GM23338 (cell line): ENCODE measurements around the gene DHDDS. TPM values are rescaled to one million over a fixed set of nuclear protein-coding genes. Genes with fewer than 3 reads are reported as not detected.

ENCODE experiments used
- ATAC-seq: fragments of 200-7000 bp; cut with Tn5 transposase; 3 replicates; pipeline ENCODE4 v1.9.1; 2020
- DNase-seq: peaks from one replicate; pipeline ENCODE4 v3.0.0-alpha.2; 2015; ENCODE audit warnings: low spot score
- H2AFZ ChIP-seq: fragments of 200-600 bp; sonication (generic); 2 replicates; pipeline ENCODE4 v1.8.0; 2016; ENCODE audit warnings: antibody characterized with exemption, mild to moderate bottlenecking, moderate library complexity
- H3F3A ChIP-seq: fragments of 200-600 bp; sonication (generic); replicated peaks from 2 replicates; pipeline ENCODE4 v1.8.0; 2017; ENCODE audit warnings: antibody characterized with exemption, mixed run types, low read depth
- H3K27ac ChIP-seq: fragments of 200-600 bp; sonication (generic); 2 replicates; pipeline ENCODE4 v1.6.1; 2016; ENCODE audit warnings: low read depth
- H3K27me3 ChIP-seq: fragments of 200-600 bp; sonication (generic); 2 replicates; pipeline ENCODE4 v1.8.0; 2016; ENCODE audit warnings: mild to moderate bottlenecking, mixed run types, moderate library complexity; ENCODE audit not compliant: insufficient read depth
- H3K36me3 ChIP-seq: fragments of 200-600 bp; sonication (generic); 2 replicates; pipeline ENCODE4 v1.8.0; 2016; ENCODE audit warnings: mild to moderate bottlenecking; ENCODE audit not compliant: insufficient read depth
- H3K4me1 ChIP-seq: fragments of 200-600 bp; sonication (generic); 2 replicates; pipeline ENCODE4 v1.8.0; 2016; ENCODE audit warnings: mild to moderate bottlenecking, moderate library complexity; ENCODE audit not compliant: insufficient read depth
- H3K4me2 ChIP-seq: fragments of 200-600 bp; sonication (generic); 2 replicates; pipeline ENCODE4 v1.7.1; 2017; ENCODE audit warnings: mixed run types
- H3K4me3 ChIP-seq: fragments of 200-600 bp; sonication (generic); 2 replicates; pipeline ENCODE4 v1.6.1; 2016; ENCODE audit warnings: mixed run types
- H3K79me2 ChIP-seq: fragments of 200-600 bp; sonication (generic); replicated peaks from 2 replicates; pipeline ENCODE4 v1.8.0; 2017; ENCODE audit warnings: mild to moderate bottlenecking; ENCODE audit not compliant: insufficient read depth
- H3K9me2 ChIP-seq: fragments of 200-600 bp; sonication (generic); 2 replicates; pipeline ENCODE4 v1.8.0; 2017; ENCODE audit not compliant: insufficient read depth
- H4K20me1 ChIP-seq: fragments of 200-600 bp; sonication (generic); replicated peaks from 2 replicates; pipeline ENCODE4 v1.8.0; 2017; ENCODE audit warnings: mild to moderate bottlenecking; ENCODE audit not compliant: insufficient read depth
- H3K27ac Mint-ChIP-seq: 2 replicates; pipeline ENCODE4 v1.8.0; 2020; ENCODE audit warnings: inconsistent platforms, mild to moderate bottlenecking, moderate library complexity, mixed read lengths
- H3K27me3 Mint-ChIP-seq: 3 replicates; pipeline ENCODE4 v1.8.0; 2022; ENCODE audit warnings: low read depth, mild to moderate bottlenecking, moderate library complexity, mixed read lengths, inconsistent platforms; ENCODE audit not compliant: insufficient read depth, poor library complexity
- H3K36me3 Mint-ChIP-seq: 3 replicates; pipeline ENCODE4 v1.8.0; 2021; ENCODE audit warnings: low read depth, mild to moderate bottlenecking, inconsistent platforms, moderate library complexity, mixed read lengths
- H3K4me1 Mint-ChIP-seq: 3 replicates; pipeline ENCODE4 v1.8.0; 2020; ENCODE audit warnings: mild to moderate bottlenecking, inconsistent platforms, mixed read lengths
- H3K4me3 Mint-ChIP-seq: 3 replicates; pipeline ENCODE4 v1.8.0; 2021; ENCODE audit warnings: moderate library complexity, mild to moderate bottlenecking, inconsistent platforms, mixed read lengths
- H3K9me3 Mint-ChIP-seq: 3 replicates; pipeline ENCODE4 v1.8.0; 2020; ENCODE audit warnings: moderate library complexity, mild to moderate bottlenecking, inconsistent platforms, mixed read lengths
- CREB1 ChIP-seq: fragments of 250-450 bp; sonication (Bioruptor Pico); IDR thresholded peaks from 2 replicates; pipeline ENCODE4 v1.5.0; 2020; ENCODE audit warnings: low read depth, mild to moderate bottlenecking, moderate library complexity
- EZH2 ChIP-seq: fragments of 200-600 bp; sonication (generic); IDR thresholded peaks from one replicate; pipeline ENCODE4 v1.8.0; 2017; ENCODE audit warnings: antibody characterized with exemption, mild to moderate bottlenecking, low read depth; ENCODE audit not compliant: unreplicated experiment
- EZH2phosphoT487 ChIP-seq: fragments of 200-600 bp; sonication (generic); IDR thresholded peaks from one replicate; pipeline ENCODE4 v1.8.1; 2018; ENCODE audit warnings: antibody characterized with exemption; ENCODE audit not compliant: unreplicated experiment
- JUNB ChIP-seq: IDR thresholded peaks from one replicate; pipeline ENCODE4 v1.6.1; 2016; ENCODE audit warnings: antibody characterized with exemption; ENCODE audit not compliant: unreplicated experiment
- NANOG ChIP-seq: IDR thresholded peaks from 2 replicates; pipeline ENCODE4 v1.6.1; 2016; ENCODE audit warnings: antibody characterized with exemption, borderline replicate concordance
- POLR2AphosphoS5 ChIP-seq: IDR thresholded peaks from 2 replicates; pipeline ENCODE4 v1.6.1; 2016; ENCODE audit warnings: antibody characterized with exemption, low read depth
- STAT1 ChIP-seq: IDR thresholded peaks from one replicate; pipeline ENCODE4 v1.6.1; 2016; ENCODE audit warnings: antibody characterized with exemption; ENCODE audit not compliant: unreplicated experiment
- ZNF114 ChIP-seq: fragments of 250-450 bp; sonication (Bioruptor Pico); IDR thresholded peaks from 2 replicates; pipeline ENCODE4 v1.5.0; 2020; ENCODE audit warnings: mild to moderate bottlenecking, moderate library complexity
- ZNF331 ChIP-seq: fragments of 250-450 bp; sonication (Bioruptor Pico); IDR thresholded peaks from 2 replicates; pipeline ENCODE4 v1.5.0; 2020; ENCODE audit warnings: low read depth, mild to moderate bottlenecking, moderate library complexity
- polyA plus RNA-seq: library from polyadenylated mRNA; unstranded; fragments of >200 nt; fragmentation: Nextera tagmentation; extraction: Ambion mirVana; gene quantifications from 2 replicates; pipeline ENCODE4 v1.2.1, GENCODE V29; 2016
- total RNA-seq: library from RNA; depleted of rRNA; stranded (reverse); fragments of >200 nt; shearing (Covaris generic); gene quantifications from 2 replicates; pipeline ENCODE4 v1.2.3, GENCODE V29; 2014
- TF ChIP-seq, protein P1 (sequence below): fragments of 250-450 bp; sonication (Bioruptor Pico); IDR thresholded peaks from 2 replicates; pipeline ENCODE4 v1.5.0; 2020; ENCODE audit warnings: mild to moderate bottlenecking, moderate library complexity
- TF ChIP-seq, protein P2 (sequence below): IDR thresholded peaks from one replicate; pipeline ENCODE4 v1.6.1; 2018; ENCODE audit warnings: antibody characterized with exemption; ENCODE audit not compliant: unreplicated experiment
- TF ChIP-seq, protein P3 (sequence below): IDR thresholded peaks from 2 replicates; pipeline ENCODE4 v1.6.1; 2016; ENCODE audit warnings: antibody characterized with exemption
- TF ChIP-seq, protein P4 (sequence below), 2 experiments: fragments of 200-600 bp in 1 of 2; sonication (generic) in 1 of 2; conservative IDR thresholded peaks; 2 replicates each; pipeline versions ENCODE4 v1.5.1 to v1.6.1; 2016 to 2017; ENCODE audit warnings: antibody characterized with exemption in 2 of 2, low read depth in 2 of 2, mild to moderate bottlenecking in 2 of 2, moderate library complexity in 1 of 2

Gene DHDDS
- total and polyA plus RNA-seq, 2 experiments from 2014 or later = 32.6 to 49.5 TPM

DNA sequence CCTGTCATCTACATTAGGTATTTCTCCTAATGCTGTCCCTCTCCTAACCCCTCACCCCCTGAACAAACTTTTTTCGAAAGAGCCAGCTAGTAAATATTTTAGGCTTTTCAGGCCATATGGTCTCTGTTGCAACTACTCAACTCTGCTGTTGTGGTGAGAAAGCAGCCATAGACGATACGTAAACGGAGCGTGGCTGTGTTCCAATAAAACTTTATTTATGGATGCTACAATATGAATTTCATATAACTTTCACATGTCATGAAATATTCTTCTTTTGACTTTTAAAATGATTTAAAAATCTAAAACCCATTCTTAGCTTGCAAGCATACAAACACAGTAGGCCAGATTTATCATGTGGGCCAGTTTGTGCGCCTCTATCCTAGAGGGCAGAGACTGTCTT lies 86.2 kb downstream of the DHDDS start:
- no peak overlapping the region for H3K27ac ChIP-seq
- H3K4me2 ChIP-seq = no peak overlapping the region
- peaks cover 14% of the 10 kb centered on the region for H3K27me3 Mint-ChIP-seq
- H3K4me1 ChIP-seq = peaks cover 8% of the 10 kb centered on the region
- H3K4me3 Mint-ChIP-seq = no peak overlapping the region
- H3K79me2 ChIP-seq = no peaks in the 10 kb centered on the region
- H3K4me3 ChIP-seq = no peak overlapping the region
- H2AFZ ChIP-seq = peak overlapping the region; percentile 89
- TF ChIP-seq EZH2 (no peak), JUNB (no peak), CREB1 (CRISPR knock-in tag) (no peak), POLR2AphosphoS5 (no peak), STAT1 (no peak), ZNF114 (CRISPR knock-in tag) (no peak), EZH2phosphoT487 (no peak), NANOG (no peak), ZNF331 (no peak)
- TF ChIP-seq, protein P1, sequence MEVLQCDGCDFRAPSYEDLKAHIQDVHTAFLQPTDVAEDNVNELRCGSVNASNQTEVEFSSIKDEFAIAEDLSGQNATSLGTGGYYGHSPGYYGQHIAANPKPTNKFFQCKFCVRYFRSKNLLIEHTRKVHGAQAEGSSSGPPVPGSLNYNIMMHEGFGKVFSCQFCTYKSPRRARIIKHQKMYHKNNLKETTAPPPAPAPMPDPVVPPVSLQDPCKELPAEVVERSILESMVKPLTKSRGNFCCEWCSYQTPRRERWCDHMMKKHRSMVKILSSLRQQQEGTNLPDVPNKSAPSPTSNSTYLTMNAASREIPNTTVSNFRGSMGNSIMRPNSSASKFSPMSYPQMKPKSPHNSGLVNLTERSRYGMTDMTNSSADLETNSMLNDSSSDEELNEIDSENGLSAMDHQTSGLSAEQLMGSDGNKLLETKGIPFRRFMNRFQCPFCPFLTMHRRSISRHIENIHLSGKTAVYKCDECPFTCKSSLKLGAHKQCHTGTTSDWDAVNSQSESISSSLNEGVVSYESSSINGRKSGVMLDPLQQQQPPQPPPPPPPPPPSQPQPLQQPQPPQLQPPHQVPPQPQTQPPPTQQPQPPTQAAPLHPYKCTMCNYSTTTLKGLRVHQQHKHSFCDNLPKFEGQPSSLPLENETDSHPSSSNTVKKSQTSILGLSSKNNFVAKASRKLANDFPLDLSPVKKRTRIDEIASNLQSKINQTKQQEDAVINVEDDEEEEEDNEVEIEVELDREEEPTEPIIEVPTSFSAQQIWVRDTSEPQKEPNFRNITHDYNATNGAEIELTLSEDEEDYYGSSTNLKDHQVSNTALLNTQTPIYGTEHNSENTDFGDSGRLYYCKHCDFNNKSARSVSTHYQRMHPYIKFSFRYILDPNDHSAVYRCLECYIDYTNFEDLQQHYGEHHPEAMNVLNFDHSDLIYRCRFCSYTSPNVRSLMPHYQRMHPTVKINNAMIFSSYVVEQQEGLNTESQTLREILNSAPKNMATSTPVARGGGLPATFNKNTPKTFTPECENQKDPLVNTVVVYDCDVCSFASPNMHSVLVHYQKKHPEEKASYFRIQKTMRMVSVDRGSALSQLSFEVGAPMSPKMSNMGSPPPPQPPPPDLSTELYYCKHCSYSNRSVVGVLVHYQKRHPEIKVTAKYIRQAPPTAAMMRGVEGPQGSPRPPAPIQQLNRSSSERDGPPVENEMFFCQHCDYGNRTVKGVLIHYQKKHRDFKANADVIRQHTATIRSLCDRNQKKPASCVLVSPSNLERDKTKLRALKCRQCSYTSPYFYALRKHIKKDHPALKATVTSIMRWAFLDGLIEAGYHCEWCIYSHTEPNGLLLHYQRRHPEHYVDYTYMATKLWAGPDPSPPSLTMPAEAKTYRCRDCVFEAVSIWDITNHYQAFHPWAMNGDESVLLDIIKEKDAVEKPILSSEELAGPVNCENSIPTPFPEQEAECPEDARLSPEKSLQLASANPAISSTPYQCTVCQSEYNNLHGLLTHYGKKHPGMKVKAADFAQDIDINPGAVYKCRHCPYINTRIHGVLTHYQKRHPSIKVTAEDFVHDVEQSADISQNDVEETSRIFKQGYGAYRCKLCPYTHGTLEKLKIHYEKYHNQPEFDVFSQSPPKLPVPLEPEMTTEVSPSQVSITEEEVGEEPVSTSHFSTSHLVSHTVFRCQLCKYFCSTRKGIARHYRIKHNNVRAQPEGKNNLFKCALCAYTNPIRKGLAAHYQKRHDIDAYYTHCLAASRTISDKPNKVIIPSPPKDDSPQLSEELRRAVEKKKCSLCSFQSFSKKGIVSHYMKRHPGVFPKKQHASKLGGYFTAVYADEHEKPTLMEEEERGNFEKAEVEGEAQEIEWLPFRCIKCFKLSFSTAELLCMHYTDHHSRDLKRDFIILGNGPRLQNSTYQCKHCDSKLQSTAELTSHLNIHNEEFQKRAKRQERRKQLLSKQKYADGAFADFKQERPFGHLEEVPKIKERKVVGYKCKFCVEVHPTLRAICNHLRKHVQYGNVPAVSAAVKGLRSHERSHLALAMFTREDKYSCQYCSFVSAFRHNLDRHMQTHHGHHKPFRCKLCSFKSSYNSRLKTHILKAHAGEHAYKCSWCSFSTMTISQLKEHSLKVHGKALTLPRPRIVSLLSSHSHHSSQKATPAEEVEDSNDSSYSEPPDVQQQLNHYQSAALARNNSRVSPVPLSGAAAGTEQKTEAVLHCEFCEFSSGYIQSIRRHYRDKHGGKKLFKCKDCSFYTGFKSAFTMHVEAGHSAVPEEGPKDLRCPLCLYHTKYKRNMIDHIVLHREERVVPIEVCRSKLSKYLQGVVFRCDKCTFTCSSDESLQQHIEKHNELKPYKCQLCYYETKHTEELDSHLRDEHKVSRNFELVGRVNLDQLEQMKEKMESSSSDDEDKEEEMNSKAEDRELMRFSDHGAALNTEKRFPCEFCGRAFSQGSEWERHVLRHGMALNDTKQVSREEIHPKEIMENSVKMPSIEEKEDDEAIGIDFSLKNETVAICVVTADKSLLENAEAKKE (CRISPR knock-in tag) = no peak
- TF ChIP-seq, protein P2, sequence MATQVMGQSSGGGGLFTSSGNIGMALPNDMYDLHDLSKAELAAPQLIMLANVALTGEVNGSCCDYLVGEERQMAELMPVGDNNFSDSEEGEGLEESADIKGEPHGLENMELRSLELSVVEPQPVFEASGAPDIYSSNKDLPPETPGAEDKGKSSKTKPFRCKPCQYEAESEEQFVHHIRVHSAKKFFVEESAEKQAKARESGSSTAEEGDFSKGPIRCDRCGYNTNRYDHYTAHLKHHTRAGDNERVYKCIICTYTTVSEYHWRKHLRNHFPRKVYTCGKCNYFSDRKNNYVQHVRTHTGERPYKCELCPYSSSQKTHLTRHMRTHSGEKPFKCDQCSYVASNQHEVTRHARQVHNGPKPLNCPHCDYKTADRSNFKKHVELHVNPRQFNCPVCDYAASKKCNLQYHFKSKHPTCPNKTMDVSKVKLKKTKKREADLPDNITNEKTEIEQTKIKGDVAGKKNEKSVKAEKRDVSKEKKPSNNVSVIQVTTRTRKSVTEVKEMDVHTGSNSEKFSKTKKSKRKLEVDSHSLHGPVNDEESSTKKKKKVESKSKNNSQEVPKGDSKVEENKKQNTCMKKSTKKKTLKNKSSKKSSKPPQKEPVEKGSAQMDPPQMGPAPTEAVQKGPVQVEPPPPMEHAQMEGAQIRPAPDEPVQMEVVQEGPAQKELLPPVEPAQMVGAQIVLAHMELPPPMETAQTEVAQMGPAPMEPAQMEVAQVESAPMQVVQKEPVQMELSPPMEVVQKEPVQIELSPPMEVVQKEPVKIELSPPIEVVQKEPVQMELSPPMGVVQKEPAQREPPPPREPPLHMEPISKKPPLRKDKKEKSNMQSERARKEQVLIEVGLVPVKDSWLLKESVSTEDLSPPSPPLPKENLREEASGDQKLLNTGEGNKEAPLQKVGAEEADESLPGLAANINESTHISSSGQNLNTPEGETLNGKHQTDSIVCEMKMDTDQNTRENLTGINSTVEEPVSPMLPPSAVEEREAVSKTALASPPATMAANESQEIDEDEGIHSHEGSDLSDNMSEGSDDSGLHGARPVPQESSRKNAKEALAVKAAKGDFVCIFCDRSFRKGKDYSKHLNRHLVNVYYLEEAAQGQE = no peak
- TF ChIP-seq, protein P3, sequence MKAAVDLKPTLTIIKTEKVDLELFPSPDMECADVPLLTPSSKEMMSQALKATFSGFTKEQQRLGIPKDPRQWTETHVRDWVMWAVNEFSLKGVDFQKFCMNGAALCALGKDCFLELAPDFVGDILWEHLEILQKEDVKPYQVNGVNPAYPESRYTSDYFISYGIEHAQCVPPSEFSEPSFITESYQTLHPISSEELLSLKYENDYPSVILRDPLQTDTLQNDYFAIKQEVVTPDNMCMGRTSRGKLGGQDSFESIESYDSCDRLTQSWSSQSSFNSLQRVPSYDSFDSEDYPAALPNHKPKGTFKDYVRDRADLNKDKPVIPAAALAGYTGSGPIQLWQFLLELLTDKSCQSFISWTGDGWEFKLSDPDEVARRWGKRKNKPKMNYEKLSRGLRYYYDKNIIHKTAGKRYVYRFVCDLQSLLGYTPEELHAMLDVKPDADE = no peak
- TF ChIP-seq, protein P4, sequence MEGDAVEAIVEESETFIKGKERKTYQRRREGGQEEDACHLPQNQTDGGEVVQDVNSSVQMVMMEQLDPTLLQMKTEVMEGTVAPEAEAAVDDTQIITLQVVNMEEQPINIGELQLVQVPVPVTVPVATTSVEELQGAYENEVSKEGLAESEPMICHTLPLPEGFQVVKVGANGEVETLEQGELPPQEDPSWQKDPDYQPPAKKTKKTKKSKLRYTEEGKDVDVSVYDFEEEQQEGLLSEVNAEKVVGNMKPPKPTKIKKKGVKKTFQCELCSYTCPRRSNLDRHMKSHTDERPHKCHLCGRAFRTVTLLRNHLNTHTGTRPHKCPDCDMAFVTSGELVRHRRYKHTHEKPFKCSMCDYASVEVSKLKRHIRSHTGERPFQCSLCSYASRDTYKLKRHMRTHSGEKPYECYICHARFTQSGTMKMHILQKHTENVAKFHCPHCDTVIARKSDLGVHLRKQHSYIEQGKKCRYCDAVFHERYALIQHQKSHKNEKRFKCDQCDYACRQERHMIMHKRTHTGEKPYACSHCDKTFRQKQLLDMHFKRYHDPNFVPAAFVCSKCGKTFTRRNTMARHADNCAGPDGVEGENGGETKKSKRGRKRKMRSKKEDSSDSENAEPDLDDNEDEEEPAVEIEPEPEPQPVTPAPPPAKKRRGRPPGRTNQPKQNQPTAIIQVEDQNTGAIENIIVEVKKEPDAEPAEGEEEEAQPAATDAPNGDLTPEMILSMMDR (conservative IDR thresholded peaks at IDR 0.05; ENCODE audit: low read depth in 2 of 2) = no peak
- ATAC-seq = no peak
- no peaks in the 10 kb centered on the region for H3K36me3 Mint-ChIP-seq
- no peaks in the 10 kb centered on the region for H3K27me3 ChIP-seq
- no peaks in the 10 kb centered on the region for H3K9me2 ChIP-seq
- DNase-seq = no peak
- no peaks in the 10 kb centered on the region for H4K20me1 ChIP-seq
- H3K9me3 Mint-ChIP-seq = no peaks in the 10 kb centered on the region; the same call in 2 of the 3 replicates
- peaks cover 9% of the 10 kb centered on the region; the same call in 2 of the 3 replicates for H3K4me1 Mint-ChIP-seq
- H3F3A ChIP-seq = no peaks in the 10 kb centered on the region
- no peaks in the 10 kb centered on the region for H3K36me3 ChIP-seq
- H3K27ac Mint-ChIP-seq = no peak overlapping the region
